Body of pancreas (tissue), 4 donors: ENCODE data around the gene STK35. TPM values are rescaled to one million over a fixed set of nuclear protein-coding genes. Genes with fewer than 3 reads are reported as not detected.

ENCODE experiments used
- ATAC-seq: fragments of 150-250 bp; one replicate; pipeline ENCODE4 v1.9.1; 2016
- DNase-seq, 4 donors: peaks; one replicate each; pipeline ENCODE4 v3.0.0-alpha.2; 2019
- H3K27ac ChIP-seq, 4 donors: fragments of 200-600 bp; sonication (generic); 1 replicate in 3 of 4; 2 replicates in 1 of 4; pipeline versions ENCODE4 v1.5.1 to v1.6.1; 2016 to 2019; ENCODE audit warnings: mild to moderate bottlenecking in 1 of 4, mixed read lengths in 1 of 4, moderate library complexity in 1 of 4
- H3K27me3 ChIP-seq, 2 donors: fragments of 200-600 bp; sonication (generic); one replicate each; pipeline ENCODE4 v1.6.0; 2016; ENCODE audit warnings: mild to moderate bottlenecking in 1 of 2
- H3K36me3 ChIP-seq, 2 donors: fragments of 200-600 bp; sonication (generic); replicated peaks in 1 of 2; 2 replicates each; pipeline ENCODE4 v1.5.1; 2016; ENCODE audit warnings: low read depth in 2 of 2; ENCODE audit not compliant: insufficient read depth in 1 of 2
- H3K4me1 ChIP-seq: fragments of 200-600 bp; sonication (generic); one replicate; pipeline ENCODE4 v1.6.0; 2016
- H3K4me3 ChIP-seq, 2 donors: fragments of 200-600 bp; sonication (generic); 1 replicate in 1 of 2; 2 replicates in 1 of 2; pipeline ENCODE4 v1.5.1; 2016 to 2019
- H3K9me3 ChIP-seq, 3 donors: fragments of 200-600 bp; sonication (generic); 1 replicate in 2 of 3; 2 replicates in 1 of 3; pipeline ENCODE4 v1.5.1; 2016
- CTCF ChIP-seq, 7 experiments: fragments of 450-650 bp in 4 of 7; fragments of 200-600 bp in 3 of 7; sonication (generic) in 3 of 7; IDR thresholded peaks; one replicate each; pipeline ENCODE4 v1.5.1; 2016 to 2019; ENCODE audit warnings: antibody characterized with exemption in 7 of 7
- POLR2A ChIP-seq, 3 donors: fragments of 450-650 bp; IDR thresholded peaks; one replicate each; pipeline ENCODE4 v1.6.1; 2016; ENCODE audit warnings: antibody characterized with exemption in 3 of 3, mild to moderate bottlenecking in 2 of 3
- WGBS, 2 donors: methylation state at CpG; one replicate each; pipeline ENCODE4 v1.1.5; 2017; 5-methylcytosine and 5-hydroxymethylcytosine counted together
- intact Hi-C: fragments of 100-400 bp; cut with DNase I; formaldehyde crosslinking; loops from one replicate; pipeline ENCODE4 v1.15.1; 2023
- total RNA-seq, 2 donors: library from RNA; depleted of rRNA; stranded (reverse); fragments of >200 nt; gene quantifications; one replicate each; pipeline ENCODE4 v1.1.0, GENCODE V29; 2016

The STK35 gene
- total RNA-seq, 2 donors from 2014 or later, result 8.6 to 22.7 TPM

GRCh38 chr20:2116170-2116940, 14.7 kb downstream of the STK35 start:
- 76 to 83% methylated on average over 9 of the region's 9 CpGs for WGBS, 2 donors
- H3K4me1 ChIP-seq, result peaks cover 17% of the 10 kb centered on the region
- intact Hi-C loops, result no loop called here
- no peak for ATAC-seq
- H3K27ac ChIP-seq, result no peak overlapping the region
- H3K4me3 ChIP-seq, result no peak overlapping the region
- no peak for DNase-seq
- no peaks in the 10 kb centered on the region for H3K27me3 ChIP-seq
- peaks cover 0 to 4% of the 10 kb centered on the region in 2 donors for H3K36me3 ChIP-seq
- no peak for TF ChIP-seq POLR2A (IDR thresholded peaks at IDR 0.05)
- no peak for TF ChIP-seq CTCF (IDR thresholded peaks at IDR 0.05)
- no peaks in the 10 kb centered on the region for H3K9me3 ChIP-seq

DNA sequence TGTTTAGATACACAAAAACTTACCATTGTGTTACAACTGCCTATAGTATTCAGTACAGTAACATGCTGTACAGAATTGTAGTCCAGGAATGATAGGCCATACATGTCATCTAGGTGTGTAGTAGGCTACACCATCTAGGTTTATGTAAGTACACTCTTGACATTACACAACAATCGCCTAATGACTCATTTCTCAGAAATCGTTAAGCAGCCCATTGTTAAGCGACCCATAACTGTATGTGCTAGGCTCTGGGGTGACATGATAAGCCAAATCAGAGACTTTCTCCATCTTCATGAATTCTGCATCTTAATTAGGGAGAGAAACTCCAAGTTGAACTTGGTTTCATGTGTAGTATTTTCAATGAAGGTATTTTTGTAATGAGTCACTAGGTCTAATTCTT, 17.2 kb downstream of the STK35 start:
- Histone ChIP-seq H3K27ac (no peak overlapping the region), H3K4me1 (peaks cover 17% of the 10 kb centered on the region), H3K4me3 (no peak overlapping the region), H3K36me3 (peaks cover 0 to 4% of the 10 kb centered on the region in 2 donors), H3K9me3 (no peaks in the 10 kb centered on the region), H3K27me3 (no peaks in the 10 kb centered on the region)
- TF ChIP-seq CTCF (IDR thresholded peaks at IDR 0.05) (no peak), POLR2A (IDR thresholded peaks at IDR 0.05) (no peak)
- intact Hi-C loops, result no loop called here
- no peak for DNase-seq
- WGBS, 2 donors, result 76 to 90% methylated on average over 3 of the region's 3 CpGs
- ATAC-seq, result no peak

DNA sequence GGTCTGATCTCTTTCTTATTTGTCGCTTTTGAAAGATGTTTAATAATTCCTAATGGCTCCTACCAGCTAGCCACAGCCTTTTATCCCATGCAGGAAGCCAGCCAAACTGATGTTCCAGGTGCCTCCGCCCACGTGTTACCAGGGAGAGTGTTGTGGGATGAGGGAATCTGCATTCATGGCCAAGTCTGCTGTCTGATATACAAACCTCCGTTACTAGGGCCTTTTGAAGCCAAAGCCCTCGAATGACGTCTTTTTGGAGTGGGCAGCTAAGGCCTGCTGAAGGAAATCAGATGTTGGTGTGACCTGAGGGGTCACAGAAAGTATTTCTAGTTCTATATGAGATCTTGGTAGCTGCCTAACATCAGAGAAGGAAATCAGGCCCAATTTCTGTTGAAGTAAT, 21.3 kb downstream of the STK35 start:
- WGBS, 2 donors, result 86 to 88% methylated on average over 6 of the region's 6 CpGs
- intact Hi-C loops, result no loop called here
- TF ChIP-seq CTCF (IDR thresholded peaks at IDR 0.05) (no peak), POLR2A (IDR thresholded peaks at IDR 0.05) (no peak)
- Histone ChIP-seq H3K36me3 (peaks cover 0 to 2% of the 10 kb centered on the region in 2 donors), H3K27ac (no peak overlapping the region), H3K4me1 (no peaks in the 10 kb centered on the region), H3K27me3 (no peaks in the 10 kb centered on the region), H3K9me3 (no peaks in the 10 kb centered on the region), H3K4me3 (no peak overlapping the region)
- peak in 3 of 4 donors; percentile 28 to 52 (median 29) for DNase-seq
- ATAC-seq, result peak; percentile 56

DNA sequence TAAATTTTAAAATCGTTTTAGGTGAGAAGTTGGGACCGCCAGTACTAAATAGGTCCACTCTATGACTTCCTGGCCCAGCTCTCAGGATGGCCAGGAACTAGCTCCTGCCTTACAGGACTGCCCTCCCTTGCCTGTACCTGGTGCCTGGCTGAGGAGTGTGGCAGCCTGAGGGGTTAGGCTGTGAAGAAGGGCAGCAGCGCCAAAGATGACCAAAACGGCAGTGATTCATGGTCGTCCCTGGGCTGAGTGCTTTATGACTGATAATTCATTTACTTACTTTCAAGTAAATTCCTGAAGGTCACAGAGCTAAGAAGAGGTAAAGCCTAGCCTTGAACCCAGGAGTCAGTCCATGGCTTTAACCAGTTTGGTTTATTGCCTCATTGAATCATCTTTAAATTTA, 22.1 kb downstream of the STK35 start:
- intact Hi-C loops, result no loop called here
- no peak for ATAC-seq
- Histone ChIP-seq H3K9me3 (no peaks in the 10 kb centered on the region), H3K27me3 (no peaks in the 10 kb centered on the region), H3K27ac (no peak overlapping the region), H3K36me3 (peaks cover 0 to 3% of the 10 kb centered on the region in 2 donors), H3K4me1 (no peaks in the 10 kb centered on the region), H3K4me3 (no peak overlapping the region)
- DNase-seq, result no peak
- 80 to 87% methylated on average over 5 of the region's 5 CpGs for WGBS, 2 donors
- no peak for TF ChIP-seq CTCF (IDR thresholded peaks at IDR 0.05)
- no peak for TF ChIP-seq POLR2A (IDR thresholded peaks at IDR 0.05)
